ENCODE data around the gene FRAS1.
"Not testable (repeated sequence)": the region's sequence is repeated elsewhere in the genome, so short reads cannot be mapped to it uniquely, and the experiment has no call there.

The FRAS1 gene

GRCh38 chr4:78218260-78218659, 161.1 kb downstream of the FRAS1 start:
- H3K4me3 Mint-ChIP-seq = no peak overlapping the region
- no peaks in the 10 kb centered on the region for H3K36me3 Mint-ChIP-seq (ENCODE audit: low read depth)
- no peaks in the 10 kb centered on the region for H3K9me3 Mint-ChIP-seq
- H3K4me1 Mint-ChIP-seq (ENCODE audit: low read depth) = no peaks in the 10 kb centered on the region
- no peaks in the 10 kb centered on the region for H3K27me3 Mint-ChIP-seq
- H3K27ac Mint-ChIP-seq = no peak overlapping the region

GRCh38 chr4:78219825-78220224, 162.7 kb downstream of the FRAS1 start:
- no peak overlapping the region for H3K4me3 Mint-ChIP-seq
- H3K27ac Mint-ChIP-seq = no peak overlapping the region
- no peaks in the 10 kb centered on the region for H3K36me3 Mint-ChIP-seq (ENCODE audit: low read depth)
- no peaks in the 10 kb centered on the region for H3K4me1 Mint-ChIP-seq (ENCODE audit: low read depth)
- no peaks in the 10 kb centered on the region for H3K9me3 Mint-ChIP-seq
- no peaks in the 10 kb centered on the region for H3K27me3 Mint-ChIP-seq

GRCh38 chr4:78220283-78220682, 163.2 kb downstream of the FRAS1 start:
- no peaks in the 10 kb centered on the region for H3K4me1 Mint-ChIP-seq (ENCODE audit: low read depth)
- no peak overlapping the region for H3K4me3 Mint-ChIP-seq
- H3K27me3 Mint-ChIP-seq = no peaks in the 10 kb centered on the region
- H3K9me3 Mint-ChIP-seq = no peaks in the 10 kb centered on the region
- H3K27ac Mint-ChIP-seq = no peak overlapping the region
- H3K36me3 Mint-ChIP-seq (ENCODE audit: low read depth) = no peaks in the 10 kb centered on the region

DNA sequence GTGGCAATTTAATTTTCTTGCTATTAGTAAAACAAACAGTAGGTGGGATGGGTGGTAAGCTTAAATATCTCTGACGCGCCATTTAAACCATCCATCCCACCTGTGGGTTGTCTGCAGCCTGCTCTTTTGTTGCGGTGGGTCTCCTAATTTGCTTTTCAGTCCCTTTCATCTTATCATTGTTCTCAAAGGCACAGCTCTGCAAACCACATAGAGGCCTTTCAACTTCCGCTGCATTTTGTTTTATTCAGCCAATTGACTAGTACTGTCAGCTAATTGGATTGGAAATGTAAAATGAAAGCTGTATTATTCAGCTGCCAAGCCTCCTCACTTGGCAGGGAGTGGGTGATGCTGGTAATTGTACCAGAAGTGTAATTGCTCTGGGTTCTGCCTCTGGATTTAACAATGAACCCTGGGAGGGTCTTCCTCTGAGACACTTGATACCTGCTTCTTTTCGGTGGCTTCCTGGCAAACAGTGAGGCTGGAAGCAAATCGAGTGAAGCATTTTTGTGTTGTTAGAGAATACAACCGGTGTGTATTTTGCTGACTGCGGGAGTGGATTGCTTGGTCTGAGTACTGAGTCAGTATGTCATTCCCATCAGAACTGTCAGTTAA, 165.6 kb downstream of the FRAS1 start:
- Mint-ChIP-seq H3K27ac (no peak overlapping the region), H3K4me3 (no peak overlapping the region), H3K9me3 (peaks cover 10% of the 10 kb centered on the region), H3K27me3 (peaks cover 6% of the 10 kb centered on the region), H3K4me1 (ENCODE audit: low read depth) (no peaks in the 10 kb centered on the region), H3K36me3 (ENCODE audit: low read depth) (peaks cover 4% of the 10 kb centered on the region)

GRCh38 chr4:78225236-78225635, 168.1 kb downstream of the FRAS1 start:
- peaks cover 13% of the 10 kb centered on the region for H3K27me3 Mint-ChIP-seq
- H3K27ac Mint-ChIP-seq = no peak overlapping the region
- peaks cover 10% of the 10 kb centered on the region for H3K9me3 Mint-ChIP-seq
- H3K4me3 Mint-ChIP-seq = no peak overlapping the region
- H3K36me3 Mint-ChIP-seq (ENCODE audit: low read depth) = peaks cover 4% of the 10 kb centered on the region
- no peaks in the 10 kb centered on the region for H3K4me1 Mint-ChIP-seq (ENCODE audit: low read depth)

DNA sequence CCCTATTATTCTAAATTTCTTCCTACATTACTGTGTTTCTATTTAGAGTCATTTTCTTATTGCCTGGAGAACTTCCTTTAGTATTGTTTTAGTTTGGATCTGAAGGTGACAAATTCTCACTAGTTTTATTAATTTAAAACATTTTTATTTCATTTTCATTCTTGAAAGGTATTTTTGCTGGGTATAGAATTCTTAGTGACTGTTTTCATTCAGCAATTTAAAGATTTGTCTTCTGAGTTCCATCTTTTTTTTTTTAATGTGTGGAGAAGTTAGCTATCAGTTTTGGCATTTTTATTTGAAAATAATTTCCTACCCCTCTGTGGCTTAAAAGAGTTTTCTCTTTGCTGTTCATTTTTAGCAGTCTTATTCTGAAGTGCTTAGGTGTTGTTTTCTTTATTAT, 169.2 kb downstream of the FRAS1 start:
- H3K4me3 Mint-ChIP-seq = no peak overlapping the region
- H3K27ac Mint-ChIP-seq = no peak overlapping the region
- H3K27me3 Mint-ChIP-seq = peaks cover 13% of the 10 kb centered on the region
- H3K36me3 Mint-ChIP-seq (ENCODE audit: low read depth) = peaks cover 4% of the 10 kb centered on the region
- H3K9me3 Mint-ChIP-seq = peaks cover 10% of the 10 kb centered on the region
- H3K4me1 Mint-ChIP-seq (ENCODE audit: low read depth) = no peaks in the 10 kb centered on the region

GRCh38 chr4:78227411-78228057, 170.4 kb downstream of the FRAS1 start:
- Mint-ChIP-seq H3K27ac (no peak overlapping the region), H3K4me3 (no peak overlapping the region), H3K36me3 (ENCODE audit: low read depth) (peaks cover 4% of the 10 kb centered on the region), H3K27me3 (peaks cover 13% of the 10 kb centered on the region), H3K9me3 (peaks cover 10% of the 10 kb centered on the region), H3K4me1 (ENCODE audit: low read depth) (no peaks in the 10 kb centered on the region)

DNA sequence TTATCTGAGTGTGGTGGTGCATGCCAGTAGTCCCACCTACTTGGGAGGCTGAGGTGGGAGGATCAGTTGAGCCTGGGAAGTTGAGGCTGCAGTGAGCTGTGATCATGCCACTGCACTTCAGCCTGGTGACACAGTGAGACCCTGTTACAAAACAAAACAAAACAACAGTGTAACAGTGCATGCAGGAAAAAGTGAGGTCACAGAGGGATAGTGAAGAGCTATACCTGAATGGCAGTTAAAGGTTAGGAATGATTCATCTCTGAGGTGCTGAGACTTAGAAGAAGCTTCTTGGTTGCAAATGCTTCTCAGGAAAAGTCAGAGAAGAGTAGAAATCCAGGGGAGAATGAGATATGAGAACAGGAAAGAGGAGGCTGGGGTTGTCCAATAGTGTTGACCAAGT, 178.7 kb downstream of the FRAS1 start:
- Mint-ChIP-seq H3K27me3 (no peaks in the 10 kb centered on the region), H3K36me3 (ENCODE audit: low read depth) (no peaks in the 10 kb centered on the region), H3K4me1 (ENCODE audit: low read depth) (no peaks in the 10 kb centered on the region), H3K9me3 (no peaks in the 10 kb centered on the region), H3K27ac (no peak overlapping the region), H3K4me3 (no peak overlapping the region)

DNA sequence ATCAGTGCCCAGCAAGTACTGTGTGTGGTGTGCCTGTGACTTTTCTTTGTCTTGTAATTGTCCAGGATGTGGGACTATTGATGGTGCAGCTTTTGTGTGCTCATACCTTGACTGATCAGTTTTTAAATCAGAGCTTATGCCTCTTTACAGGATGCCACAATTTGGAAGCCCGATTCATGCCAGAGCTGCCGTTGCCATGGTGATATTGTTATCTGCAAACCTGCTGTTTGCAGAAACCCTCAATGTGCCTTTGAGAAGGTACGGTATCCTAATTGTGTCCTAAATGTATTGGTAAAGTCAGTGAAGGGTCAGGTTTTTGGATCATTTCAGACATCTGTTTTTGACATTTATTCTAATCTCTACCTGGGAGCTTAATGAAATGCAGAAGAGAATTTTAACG, 180.2 kb downstream of the FRAS1 start:
- Mint-ChIP-seq H3K27ac (no peak overlapping the region), H3K27me3 (no peaks in the 10 kb centered on the region), H3K4me3 (no peak overlapping the region), H3K9me3 (no peaks in the 10 kb centered on the region), H3K4me1 (ENCODE audit: low read depth) (no peaks in the 10 kb centered on the region), H3K36me3 (ENCODE audit: low read depth) (no peaks in the 10 kb centered on the region)

GRCh38 chr4:78242071-78242470, 184.9 kb downstream of the FRAS1 start:
- no peaks in the 10 kb centered on the region for H3K36me3 Mint-ChIP-seq (ENCODE audit: low read depth)
- H3K4me1 Mint-ChIP-seq (ENCODE audit: low read depth) = no peaks in the 10 kb centered on the region

DNA sequence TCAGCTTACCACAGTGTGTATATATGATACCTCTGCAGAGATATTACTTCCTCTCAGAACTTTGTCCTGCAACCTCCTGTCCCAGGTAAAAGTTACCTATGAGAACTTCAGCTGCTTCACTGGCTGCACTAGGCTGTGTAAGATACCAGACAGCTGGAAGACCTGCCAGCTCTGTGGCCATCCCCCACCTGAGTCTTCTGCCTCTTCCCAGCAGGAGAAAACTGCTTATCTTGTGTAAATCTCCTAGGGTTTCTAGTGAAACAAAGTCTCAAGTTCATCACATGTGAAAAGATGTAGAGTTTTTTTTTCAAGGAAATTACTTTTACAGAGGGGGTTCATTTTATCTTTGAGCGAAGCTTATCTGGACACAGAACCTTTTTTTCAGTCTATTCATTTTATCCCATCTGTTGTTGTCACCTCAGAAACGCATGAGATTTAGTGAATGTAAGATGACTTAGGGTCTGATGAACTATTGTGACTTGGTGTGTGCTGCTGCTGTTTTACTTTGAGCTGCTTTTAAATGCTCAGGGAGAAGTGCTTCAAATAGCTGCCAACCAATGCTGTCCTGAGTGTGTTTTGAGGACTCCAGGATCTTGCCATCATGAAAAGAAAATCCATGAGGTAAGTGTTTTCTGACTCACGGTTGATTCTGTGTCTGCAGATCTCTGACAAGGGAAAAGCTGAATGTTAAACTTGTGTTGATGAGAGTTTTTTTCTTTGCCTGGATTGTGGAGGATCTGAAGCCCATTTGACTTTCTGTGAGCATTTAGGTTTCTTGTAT, 187.8 kb downstream of the FRAS1 start:
- H3K27ac Mint-ChIP-seq = no peak overlapping the region
- no peaks in the 10 kb centered on the region for H3K27me3 Mint-ChIP-seq
- no peaks in the 10 kb centered on the region for H3K4me1 Mint-ChIP-seq (ENCODE audit: low read depth)
- H3K9me3 Mint-ChIP-seq = no peaks in the 10 kb centered on the region
- H3K36me3 Mint-ChIP-seq (ENCODE audit: low read depth) = no peaks in the 10 kb centered on the region
- H3K4me3 Mint-ChIP-seq = no peak overlapping the region

More at GRCh38 chr4:78242071-78242470, 184.9 kb downstream of the FRAS1 start:
- Mint-ChIP-seq H3K9me3 (no peaks in the 10 kb centered on the region), H3K27me3 (no peaks in the 10 kb centered on the region), H3K4me3 (no peak overlapping the region), H3K27ac (no peak overlapping the region)

- Mint-ChIP-seq H3K36me3 (ENCODE audit: low read depth) (no peaks in the 10 kb centered on the region), H3K27me3 (no peaks in the 10 kb centered on the region), H3K4me1 (ENCODE audit: low read depth) (no peaks in the 10 kb centered on the region), H3K27ac (no peak overlapping the region), H3K4me3 (no peak overlapping the region), H3K9me3 (peaks cover 8% of the 10 kb centered on the region)
These were observed 190.6 kb downstream of the FRAS1 start for GRCh38 chr4:78247536-78248285.

DNA sequence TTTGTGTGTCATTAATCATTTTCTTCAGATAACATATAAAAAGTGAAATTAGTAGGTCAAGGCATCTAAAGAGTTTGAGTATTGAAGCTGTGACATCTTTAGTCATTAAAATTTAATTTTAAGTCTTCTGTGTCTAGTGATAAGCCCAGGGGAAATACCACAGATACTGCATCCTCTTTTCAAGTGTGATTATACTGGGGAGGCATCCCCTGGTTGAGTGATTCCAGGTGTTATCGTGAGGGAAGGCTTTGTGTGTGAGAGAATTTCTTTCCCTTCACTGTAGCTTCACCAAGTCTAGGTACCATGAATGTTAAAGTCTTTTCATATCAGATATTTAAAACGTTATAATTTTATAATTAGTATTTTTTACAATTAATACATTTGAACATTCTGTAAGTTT, 193.4 kb downstream of the FRAS1 start:
- Mint-ChIP-seq H3K27me3 (no peaks in the 10 kb centered on the region), H3K9me3 (peaks cover 8% of the 10 kb centered on the region), H3K4me1 (ENCODE audit: low read depth) (no peaks in the 10 kb centered on the region), H3K4me3 (no peak overlapping the region), H3K27ac (no peak overlapping the region), H3K36me3 (ENCODE audit: low read depth) (no peaks in the 10 kb centered on the region)

DNA sequence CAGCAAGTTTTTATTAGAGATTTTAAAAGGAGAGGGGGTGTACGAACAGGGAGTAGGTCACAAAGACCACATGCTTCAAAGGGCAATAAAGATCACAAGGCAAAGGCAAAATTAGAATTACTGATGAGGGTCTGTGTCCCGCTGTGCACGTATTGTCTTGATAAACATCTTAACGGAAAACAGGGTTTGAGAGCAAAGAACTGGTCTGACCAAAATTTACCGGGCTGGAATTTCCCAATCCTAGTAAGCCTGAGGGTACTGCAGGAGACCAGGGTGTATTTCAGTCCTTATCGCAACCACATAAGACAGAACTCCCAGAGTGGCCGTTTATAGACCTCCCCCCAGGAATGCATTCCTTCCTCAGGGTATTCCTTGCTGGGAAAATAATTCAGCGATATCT, 195.7 kb downstream of the FRAS1 start:
- H3K27ac Mint-ChIP-seq; H3K4me1 Mint-ChIP-seq (ENCODE audit: low read depth): not testable (repeated sequence)

GRCh38 chr4:78254893-78255292, 197.8 kb downstream of the FRAS1 start:
- Mint-ChIP-seq H3K36me3 (ENCODE audit: low read depth) (no peaks in the 10 kb centered on the region), H3K9me3 (peaks cover 8% of the 10 kb centered on the region), H3K27me3 (no peaks in the 10 kb centered on the region), H3K4me1 (ENCODE audit: low read depth) (no peaks in the 10 kb centered on the region), H3K27ac (no peak overlapping the region), H3K4me3 (no peak overlapping the region)

More for the DNA sequence above, 195.7 kb downstream of the FRAS1 start:
- not testable (repeated sequence) for H3K4me3 Mint-ChIP-seq; H3K36me3 Mint-ChIP-seq (ENCODE audit: low read depth); H3K27me3 Mint-ChIP-seq; H3K9me3 Mint-ChIP-seq
